Tibial nerve (tissue), 3 donors: ENCODE measurements around the gene SRSF3.

Experiments
- POLR2A ChIP-seq, 2 donors: fragments of 450-650 bp; IDR thresholded peaks; one replicate each; pipeline ENCODE4 v1.6.1; 2017; ENCODE audit warnings: antibody characterized with exemption in 2 of 2, mild to moderate bottlenecking in 2 of 2, moderate library complexity in 2 of 2
- TF ChIP-seq, protein P1 (sequence below), 5 experiments: fragments of 200-600 bp in 3 of 5; fragments of 450-650 bp in 2 of 5; sonication (generic) in 3 of 5; IDR thresholded peaks; one replicate each; pipeline ENCODE4 v1.5.1; 2016 to 2019; ENCODE audit warnings: antibody characterized with exemption in 5 of 5, mild to moderate bottlenecking in 3 of 5, moderate library complexity in 2 of 5

DNA sequence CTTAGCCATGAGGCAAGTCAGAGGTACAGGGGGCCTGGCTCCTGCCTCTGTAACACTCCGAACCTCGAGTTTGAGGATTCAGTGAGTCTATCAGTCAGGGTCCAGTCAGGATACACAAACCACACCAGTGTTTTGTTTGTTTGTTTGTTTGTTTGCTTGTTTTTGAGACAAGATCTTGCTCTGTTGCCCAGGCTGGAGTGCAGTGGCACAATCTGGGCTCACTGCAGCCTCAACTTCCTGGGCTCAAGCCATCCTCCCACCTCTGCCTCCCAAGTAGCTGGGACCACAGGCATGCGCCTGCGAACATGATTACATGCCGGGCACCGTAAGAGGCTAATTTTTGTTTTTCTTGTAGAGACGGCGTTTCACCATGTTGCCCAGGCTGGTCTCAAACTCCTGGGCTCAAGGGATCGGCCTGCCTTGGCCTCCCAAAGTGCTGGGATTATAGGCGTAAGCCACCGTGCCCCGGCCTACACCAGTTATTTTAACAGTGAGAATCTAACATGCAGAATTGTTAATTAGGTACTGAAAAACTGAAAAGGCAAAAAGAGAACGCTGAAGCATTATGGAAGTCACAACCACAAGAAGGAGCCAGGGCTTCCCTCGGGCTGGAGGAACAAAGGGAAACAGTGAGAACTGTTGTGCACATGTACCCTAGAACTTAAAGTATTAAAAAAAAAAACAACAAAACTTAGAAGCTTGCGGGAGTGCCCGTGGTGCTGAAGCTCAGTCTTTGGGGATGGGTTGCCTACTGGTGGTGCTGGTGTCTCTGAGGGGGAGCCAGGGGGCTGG is 40.4 kb downstream of the SRSF3 start:
- no peak for TF ChIP-seq POLR2A (IDR thresholded peaks at IDR 0.05)
- TF ChIP-seq, protein P1, sequence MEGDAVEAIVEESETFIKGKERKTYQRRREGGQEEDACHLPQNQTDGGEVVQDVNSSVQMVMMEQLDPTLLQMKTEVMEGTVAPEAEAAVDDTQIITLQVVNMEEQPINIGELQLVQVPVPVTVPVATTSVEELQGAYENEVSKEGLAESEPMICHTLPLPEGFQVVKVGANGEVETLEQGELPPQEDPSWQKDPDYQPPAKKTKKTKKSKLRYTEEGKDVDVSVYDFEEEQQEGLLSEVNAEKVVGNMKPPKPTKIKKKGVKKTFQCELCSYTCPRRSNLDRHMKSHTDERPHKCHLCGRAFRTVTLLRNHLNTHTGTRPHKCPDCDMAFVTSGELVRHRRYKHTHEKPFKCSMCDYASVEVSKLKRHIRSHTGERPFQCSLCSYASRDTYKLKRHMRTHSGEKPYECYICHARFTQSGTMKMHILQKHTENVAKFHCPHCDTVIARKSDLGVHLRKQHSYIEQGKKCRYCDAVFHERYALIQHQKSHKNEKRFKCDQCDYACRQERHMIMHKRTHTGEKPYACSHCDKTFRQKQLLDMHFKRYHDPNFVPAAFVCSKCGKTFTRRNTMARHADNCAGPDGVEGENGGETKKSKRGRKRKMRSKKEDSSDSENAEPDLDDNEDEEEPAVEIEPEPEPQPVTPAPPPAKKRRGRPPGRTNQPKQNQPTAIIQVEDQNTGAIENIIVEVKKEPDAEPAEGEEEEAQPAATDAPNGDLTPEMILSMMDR (IDR thresholded peaks at IDR 0.05), result no peak
